Fibroblast of villous mesenchyme (primary cell): ENCODE data around the gene SORCS3. TPM values are rescaled to one million over a fixed set of nuclear protein-coding genes. Genes with fewer than 3 reads are reported as not detected.

ENCODE experiments used
- DNase-seq: peaks from one replicate; pipeline ENCODE4 v3.0.0-alpha.2; 2010; ENCODE audit warnings: low read depth
- H3K4me3 ChIP-seq: 2 replicates; pipeline ENCODE4 v1.5.1; 2011; ENCODE audit warnings: low read depth, mild to moderate bottlenecking, low read length
- total RNA-seq: library from RNA; depleted of rRNA; stranded (reverse); fragments of >200 nt; gene quantifications from 2 replicates; pipeline ENCODE4 v1.2.3, GENCODE V29; 2012
- TF ChIP-seq, protein P1 (sequence below): IDR thresholded peaks from 2 replicates; pipeline ENCODE4 v1.5.1; 2012; ENCODE audit warnings: low read depth, mild to moderate bottlenecking, low read length; ENCODE audit not compliant: insufficient read depth

Gene SORCS3
- total RNA-seq, 1 donor, result not detected

DNA sequence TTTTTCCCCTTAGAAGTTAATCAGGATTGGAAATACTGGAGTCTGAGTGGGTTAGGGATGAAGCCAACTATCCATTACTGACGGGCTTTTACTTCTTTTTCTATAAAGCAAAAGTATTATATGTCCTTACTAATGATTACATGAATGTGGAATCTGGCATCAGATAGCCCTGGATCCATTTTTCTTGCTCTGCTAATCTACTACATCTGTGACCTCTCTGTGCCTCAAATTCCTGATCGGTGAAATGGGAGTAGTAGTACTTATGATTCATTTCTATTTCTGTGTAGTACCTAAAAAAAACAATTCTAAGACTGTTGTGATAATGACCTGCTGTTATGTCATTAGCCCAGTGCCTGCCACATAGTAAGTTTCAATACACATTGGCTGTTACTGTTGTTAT is 621.6 kb downstream of the SORCS3 start:
- no peak overlapping the region for H3K4me3 ChIP-seq
- DNase-seq, result no peak
- TF ChIP-seq, protein P1, sequence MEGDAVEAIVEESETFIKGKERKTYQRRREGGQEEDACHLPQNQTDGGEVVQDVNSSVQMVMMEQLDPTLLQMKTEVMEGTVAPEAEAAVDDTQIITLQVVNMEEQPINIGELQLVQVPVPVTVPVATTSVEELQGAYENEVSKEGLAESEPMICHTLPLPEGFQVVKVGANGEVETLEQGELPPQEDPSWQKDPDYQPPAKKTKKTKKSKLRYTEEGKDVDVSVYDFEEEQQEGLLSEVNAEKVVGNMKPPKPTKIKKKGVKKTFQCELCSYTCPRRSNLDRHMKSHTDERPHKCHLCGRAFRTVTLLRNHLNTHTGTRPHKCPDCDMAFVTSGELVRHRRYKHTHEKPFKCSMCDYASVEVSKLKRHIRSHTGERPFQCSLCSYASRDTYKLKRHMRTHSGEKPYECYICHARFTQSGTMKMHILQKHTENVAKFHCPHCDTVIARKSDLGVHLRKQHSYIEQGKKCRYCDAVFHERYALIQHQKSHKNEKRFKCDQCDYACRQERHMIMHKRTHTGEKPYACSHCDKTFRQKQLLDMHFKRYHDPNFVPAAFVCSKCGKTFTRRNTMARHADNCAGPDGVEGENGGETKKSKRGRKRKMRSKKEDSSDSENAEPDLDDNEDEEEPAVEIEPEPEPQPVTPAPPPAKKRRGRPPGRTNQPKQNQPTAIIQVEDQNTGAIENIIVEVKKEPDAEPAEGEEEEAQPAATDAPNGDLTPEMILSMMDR, result no peak

DNA sequence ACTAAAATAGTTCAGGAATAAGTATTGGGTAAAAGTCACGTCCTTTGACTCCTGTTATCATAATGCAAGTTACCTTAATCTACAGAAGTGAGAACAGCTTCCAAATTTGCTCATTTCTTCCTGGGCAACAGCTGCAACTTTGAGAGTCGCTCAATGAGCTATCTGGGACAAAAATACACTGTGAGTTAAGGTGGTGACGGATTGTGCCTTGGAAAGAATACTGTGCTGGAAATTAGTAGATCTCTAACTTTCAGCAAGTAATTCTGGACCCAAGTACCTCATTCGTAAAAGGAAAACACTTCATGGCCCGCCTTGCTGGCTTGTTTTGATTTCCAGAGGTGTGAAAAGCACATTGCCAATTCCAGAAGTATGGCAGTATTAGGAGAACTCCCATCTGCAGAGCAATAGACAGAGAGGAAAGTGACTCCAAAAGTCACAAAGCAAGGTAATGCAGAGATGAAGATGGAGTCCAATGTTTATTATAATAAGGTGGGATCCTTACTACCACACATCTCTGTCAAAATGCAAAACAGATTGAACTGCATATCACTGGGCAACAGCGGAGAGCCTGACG is 626.0 kb downstream of the SORCS3 start:
- TF ChIP-seq, protein P1, result no peak
- no peak for DNase-seq
- H3K4me3 ChIP-seq, result no peak overlapping the region

DNA sequence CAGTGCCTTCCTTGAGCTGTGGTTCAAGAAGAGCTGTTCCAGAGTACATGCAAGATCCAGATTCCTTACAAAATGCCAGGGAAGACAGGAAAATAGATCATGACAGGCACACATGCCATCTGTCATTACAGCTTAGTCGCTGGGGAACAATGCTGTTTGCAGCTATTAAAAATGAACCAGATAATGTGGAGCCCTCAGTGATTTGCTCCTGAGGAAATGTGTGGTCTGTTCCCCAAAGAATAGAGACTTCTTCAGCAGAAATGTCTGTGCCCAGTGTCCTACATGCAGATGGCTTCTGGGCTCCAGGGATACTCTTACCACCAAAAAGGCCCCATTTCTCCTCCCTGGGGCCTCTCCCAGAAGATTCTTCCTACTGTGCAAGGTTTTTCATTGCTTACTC is 627.9 kb downstream of the SORCS3 start:
- DNase-seq, result no peak
- TF ChIP-seq, protein P1, result no peak
- no peak overlapping the region for H3K4me3 ChIP-seq

DNA sequence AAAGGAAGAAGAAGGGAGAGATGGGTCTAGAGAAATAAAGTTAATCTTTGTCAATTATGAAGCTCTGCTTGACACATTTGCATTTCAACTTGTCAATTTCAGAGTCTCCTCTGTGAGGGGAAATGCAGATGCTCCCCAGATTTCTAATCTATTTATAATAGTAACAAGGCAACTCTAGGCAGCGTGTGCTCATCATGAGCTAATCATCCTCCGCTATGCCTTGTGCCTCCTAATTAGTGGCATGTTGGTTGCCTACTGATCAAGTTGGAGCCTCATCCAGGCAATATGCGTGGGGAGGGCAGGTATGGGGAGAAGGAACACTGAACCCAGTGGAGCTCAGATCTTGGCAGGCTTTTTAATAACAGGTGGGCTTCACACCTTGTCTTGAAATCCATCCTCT is 628.6 kb downstream of the SORCS3 start:
- no peak overlapping the region for H3K4me3 ChIP-seq
- no peak for DNase-seq
- TF ChIP-seq, protein P1, result no peak

DNA sequence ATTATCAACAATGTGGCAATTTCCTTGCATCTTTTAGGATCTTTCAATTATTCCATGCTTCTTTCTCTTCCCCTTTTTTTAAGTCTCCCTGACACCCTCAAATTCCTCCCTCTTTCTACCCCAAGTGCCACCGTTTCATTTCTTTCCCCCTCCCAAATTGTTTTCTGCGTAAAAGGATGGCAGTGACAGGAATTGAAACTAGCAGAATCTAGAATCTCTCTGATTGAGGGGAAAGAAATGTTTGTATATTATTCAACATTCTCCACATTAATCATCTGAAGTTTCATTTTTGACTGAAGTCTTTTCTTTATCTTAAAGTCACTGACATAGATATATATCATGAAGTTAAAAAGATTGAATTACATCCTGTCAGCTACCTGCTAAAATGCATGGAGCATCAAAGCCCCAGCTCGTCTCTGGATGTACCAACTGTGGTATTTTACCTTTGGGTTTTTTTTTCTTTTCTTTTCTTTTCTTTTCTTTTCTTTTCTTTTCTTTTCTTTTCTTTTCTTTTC is 633.5 kb downstream of the SORCS3 start:
- TF ChIP-seq, protein P1, result no peak

DNA sequence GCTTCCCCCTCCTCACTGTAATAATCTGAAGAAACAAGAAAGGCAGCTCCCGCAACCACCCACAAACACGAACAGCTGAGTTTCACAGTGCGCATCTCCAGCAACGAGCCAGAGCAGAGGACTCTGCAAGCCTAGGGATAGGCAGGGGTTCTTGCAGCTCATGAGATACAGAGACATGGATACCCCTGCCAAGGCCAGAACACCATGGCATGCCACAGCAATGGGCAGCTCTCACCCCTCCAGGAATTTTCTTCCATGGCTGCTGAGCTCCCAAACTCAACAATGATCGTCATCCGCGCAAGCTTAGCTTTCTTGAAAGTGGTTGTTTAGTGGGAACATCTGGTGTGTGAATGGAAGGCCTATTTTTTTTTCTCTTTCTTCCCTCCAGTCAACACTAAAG is 637.3 kb downstream of the SORCS3 start:
- no peak overlapping the region for H3K4me3 ChIP-seq
- TF ChIP-seq, protein P1, result no peak

More for the DNA sequence above, 633.5 kb downstream of the SORCS3 start:
- H3K4me3 ChIP-seq, result no peak overlapping the region
- DNase-seq, result no peak

DNA sequence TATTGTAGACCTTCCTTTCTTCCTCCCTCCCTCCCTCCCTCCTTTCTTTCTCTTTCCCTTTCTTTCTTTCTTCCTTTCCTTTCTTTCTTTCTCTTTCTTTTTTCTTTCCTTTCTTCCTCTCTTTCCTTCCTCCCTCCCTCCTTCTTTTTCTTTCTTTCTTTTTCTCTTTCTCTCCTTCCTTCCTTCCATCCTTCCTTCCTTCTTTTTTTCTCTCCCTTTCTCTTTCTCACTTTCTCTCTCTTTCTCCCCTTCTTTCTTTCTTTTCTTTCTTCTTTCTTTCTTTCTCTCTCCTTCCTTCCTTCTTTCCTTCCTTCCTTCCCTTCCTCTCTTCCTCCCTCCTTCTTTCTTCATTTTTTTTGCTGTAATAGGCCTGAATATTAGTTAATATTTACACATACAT is 638.0 kb downstream of the SORCS3 start:
- no peak for DNase-seq
- H3K4me3 ChIP-seq, result no peak overlapping the region
- TF ChIP-seq, protein P1, result no peak

More for the DNA sequence above, 637.3 kb downstream of the SORCS3 start:
- DNase-seq, result no peak
